Activated gamma-delta T cell (primary cell): ENCODE results near the gene CRNKL1.
"Not testable (repeated sequence)": the region's sequence is repeated elsewhere in the genome, so short reads cannot be mapped to it uniquely, and the experiment has no call there.

ENCODE experiments used
- DNase-seq: peaks from one replicate; lab custom pipeline; 2025; lab: John Stamatoyannopoulos, UW

CRNKL1 gene

GRCh38 chr20:20010639-20011500 lies 41.4 kb downstream of the CRNKL1 start:
- no peak for DNase-seq

GRCh38 chr20:20009784-20010253 lies 42.4 kb downstream of the CRNKL1 start:
- DNase-seq: no peak

DNA sequence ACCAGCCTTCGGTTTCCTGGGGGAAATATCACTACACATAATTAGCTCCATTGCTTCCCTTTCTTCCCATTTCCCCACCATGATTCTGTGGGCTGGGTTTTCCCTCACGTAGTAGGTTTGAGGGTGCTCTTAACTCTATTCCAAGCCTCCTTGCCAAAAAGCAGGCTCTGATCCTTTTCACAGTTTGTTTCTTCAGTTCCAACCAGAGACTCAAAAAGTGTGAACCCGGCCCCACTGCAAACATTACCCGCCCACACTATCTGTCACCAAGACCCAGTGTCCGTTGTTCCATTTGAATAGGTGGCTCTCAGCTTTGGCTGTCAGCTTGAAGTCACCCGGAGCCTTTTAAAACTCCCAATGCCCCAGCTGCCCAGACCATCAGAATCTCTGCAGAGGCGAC lies 46.9 kb downstream of the CRNKL1 start:
- DNase-seq: no peak

DNA sequence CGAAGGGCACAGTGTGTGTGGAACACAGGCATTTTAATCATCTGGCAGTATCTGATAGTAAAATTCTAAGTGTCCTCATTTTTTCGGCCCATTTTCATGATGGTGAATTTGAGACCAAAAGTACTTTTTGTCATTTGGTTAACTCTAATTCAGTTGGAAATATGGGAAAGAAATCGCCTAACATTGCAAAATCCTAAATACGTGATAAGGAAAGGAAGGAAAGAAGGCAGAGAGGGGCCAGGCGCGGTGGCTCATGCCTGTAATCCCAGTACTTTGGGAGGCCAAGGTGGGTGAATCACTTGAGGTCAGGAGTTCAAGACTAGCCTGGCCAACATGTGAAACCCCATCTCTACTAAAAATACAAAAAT lies 48.3 kb downstream of the CRNKL1 start:
- not testable (repeated sequence) for DNase-seq

DNA sequence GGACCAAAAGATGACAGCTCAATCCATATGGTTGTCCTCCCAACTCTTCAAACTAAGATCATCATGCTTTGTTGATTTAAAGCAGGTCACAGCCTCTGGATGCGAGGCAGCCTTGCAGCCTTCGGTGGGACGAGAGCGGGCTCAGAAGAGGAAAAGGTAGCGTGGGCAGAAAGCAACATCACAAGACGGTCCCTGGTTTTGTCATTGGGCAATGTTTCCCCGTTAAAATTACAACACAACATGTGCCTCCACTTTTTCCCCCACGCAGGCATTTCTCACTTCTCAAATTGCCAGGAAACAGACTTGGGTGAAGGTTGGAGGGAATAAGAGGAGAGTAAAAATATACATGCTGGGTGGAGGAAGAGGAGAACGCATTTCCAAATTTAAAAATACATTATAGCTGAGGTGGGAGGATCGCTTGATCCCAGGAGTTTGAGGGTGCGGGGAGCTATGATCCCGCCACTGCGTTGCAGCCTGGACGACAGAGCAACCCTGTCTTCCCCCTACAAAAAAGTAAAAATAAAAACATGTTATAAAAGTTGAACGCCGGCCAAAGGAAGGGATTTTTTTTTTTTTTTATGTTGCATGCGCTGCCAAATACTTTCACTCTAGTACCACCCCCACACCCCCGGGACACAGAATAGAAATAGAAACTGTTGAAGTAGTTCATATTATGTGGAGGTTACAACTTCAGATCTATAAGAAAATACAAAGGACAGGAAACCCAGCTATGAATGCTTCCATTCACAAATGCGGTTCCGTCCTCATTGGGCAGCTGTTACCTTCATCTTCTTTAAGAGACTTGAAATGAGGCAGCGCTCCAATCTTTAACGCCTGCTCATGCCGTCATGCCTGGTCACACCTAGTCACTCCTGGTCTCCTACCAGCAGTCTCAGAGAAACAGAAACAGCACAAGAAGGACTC lies 49.0 kb downstream of the CRNKL1 start:
- DNase-seq: no peak

GRCh38 chr20:20002101-20002998 lies 49.9 kb downstream of the CRNKL1 start:
- DNase-seq: no peak

GRCh38 chr20:20000211-20000968 lies 51.9 kb downstream of the CRNKL1 start:
- DNase-seq: no peak

- DNase-seq: no peak
Observed at GRCh38 chr20:19998990-19999705, 53.1 kb downstream of the CRNKL1 start.

GRCh38 chr20:19996917-19997316 lies 55.3 kb downstream of the CRNKL1 start:
- no peak for DNase-seq

DNA sequence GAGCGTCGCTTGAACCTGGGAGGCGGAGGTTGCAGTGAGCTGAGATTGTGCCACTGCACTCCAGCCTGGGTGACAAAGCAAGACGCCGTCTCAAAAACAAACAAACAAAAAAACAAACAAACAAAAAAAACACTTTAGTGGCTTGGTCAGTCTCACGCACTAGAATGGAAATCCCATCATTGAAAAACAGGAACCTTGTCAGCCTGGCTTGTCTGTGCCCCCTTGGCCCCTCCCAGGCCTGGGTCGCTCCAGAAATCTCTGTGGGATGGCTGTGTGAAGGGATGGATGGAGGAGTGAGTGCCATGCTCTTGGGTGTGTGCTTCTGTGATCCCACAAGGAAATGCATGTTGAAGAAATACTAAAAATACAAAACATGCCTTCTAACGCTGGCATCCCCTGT lies 56.0 kb downstream of the CRNKL1 start:
- DNase-seq: no peak

DNA sequence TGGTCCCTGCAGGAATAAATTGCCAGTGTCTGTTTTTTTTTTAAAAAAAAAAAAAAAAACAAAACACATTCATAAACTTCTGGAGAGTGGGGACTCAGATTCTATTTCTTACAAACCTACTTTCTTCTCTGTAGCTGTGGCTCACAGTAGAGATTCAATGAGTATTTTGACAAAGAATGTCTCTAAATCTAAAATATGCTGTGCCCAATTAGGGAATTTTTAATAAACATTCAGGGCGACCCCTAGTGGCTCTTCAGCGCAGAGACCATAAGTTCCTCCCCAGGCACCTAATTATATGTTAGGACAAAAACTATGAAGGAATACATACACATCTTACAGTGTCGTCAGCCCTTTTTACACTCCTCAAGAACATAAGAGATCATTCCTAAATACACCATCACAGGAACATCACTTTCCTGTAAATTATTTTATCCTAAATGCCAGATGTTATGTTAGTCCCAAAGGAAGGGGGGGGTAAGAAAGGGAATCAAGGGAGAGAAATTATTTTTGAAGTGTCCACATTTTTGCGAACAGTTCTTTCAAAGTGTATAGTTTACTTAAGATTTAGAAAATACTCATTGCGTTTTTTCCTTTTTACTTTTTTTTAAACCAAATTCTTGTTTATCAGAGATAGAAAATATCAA lies 56.9 kb downstream of the CRNKL1 start:
- no peak for DNase-seq

GRCh38 chr20:19993958-19994669 lies 58.2 kb downstream of the CRNKL1 start:
- DNase-seq: no peak

DNA sequence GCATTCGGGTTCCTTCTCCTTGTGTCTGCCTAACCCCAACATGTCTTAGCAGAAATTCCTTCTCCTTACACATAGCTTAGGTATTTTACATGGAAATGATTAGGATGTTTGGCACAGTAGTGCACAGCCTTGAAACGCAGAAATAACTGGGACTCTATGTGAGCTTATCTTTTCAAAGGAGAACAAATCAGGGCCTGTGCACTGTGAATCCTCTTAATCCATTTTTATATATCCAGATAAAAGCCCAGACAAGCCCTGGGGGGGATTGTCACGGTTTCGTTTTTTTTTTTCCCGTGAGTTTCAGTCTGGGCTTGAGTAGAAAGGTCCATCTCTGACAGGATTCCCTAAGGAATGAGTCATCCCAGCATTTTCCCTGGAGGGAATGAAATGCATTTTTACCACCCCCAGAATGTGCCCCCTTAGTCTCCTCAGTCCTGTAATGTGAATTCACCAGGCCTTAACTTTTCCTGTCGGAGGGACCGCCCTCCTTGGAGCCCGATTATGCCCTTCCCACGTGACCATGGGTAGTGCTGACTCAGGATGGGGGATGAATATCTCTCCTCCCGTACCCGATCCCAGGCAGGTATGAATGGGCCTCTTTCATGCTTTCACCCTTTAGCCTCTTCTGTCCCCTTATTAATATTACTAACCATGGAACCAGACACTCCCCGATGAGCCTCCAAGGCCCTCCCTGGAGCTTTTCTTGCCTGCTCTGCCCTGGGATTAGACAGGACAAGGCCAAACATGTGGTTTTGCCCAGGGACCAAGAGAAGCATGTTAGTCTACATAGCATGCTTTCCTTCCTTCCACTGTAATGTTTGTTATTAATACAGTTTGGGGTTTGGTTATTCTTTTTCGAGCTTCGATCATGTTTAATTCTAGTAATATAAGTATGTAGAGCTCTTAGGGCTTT lies 59.0 kb downstream of the CRNKL1 start:
- DNase-seq: no peak

GRCh38 chr20:19991854-19992253 lies 60.4 kb downstream of the CRNKL1 start:
- no peak for DNase-seq

- DNase-seq: no peak
Observed at GRCh38 chr20:19991308-19991707, 61.0 kb downstream of the CRNKL1 start.

DNA sequence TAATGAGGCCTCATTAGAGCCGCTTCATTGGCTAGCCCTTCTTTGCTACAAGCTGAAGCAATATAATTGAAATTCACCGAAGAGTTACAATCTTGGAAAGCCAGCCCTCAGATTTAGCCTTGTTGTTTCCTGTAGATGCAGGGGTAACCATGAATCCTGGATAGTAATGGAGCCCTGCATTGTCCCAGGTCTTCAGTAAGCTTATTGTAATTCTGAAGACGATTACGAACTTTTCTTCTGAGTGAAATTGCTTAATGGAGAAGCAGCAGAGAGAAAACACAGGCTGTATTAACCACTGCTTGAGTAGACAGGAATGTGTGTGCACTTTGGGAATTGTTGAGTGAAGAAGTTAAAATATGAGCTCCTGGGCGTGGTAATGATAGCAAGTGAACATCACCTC lies 61.4 kb downstream of the CRNKL1 start:
- no peak for DNase-seq

- DNase-seq: no peak
Observed at GRCh38 chr20:19987046-19987445, 65.2 kb downstream of the CRNKL1 start.

- DNase-seq: no peak
Observed at GRCh38 chr20:19986419-19986818, 65.8 kb downstream of the CRNKL1 start.
